Measurements from ENCODE around the gene FRYL. TPM values are rescaled to one million over a fixed set of nuclear protein-coding genes. Genes with fewer than 3 reads are reported as not detected.

FRYL gene
- total and polyA plus RNA-seq, 2 of the 13 experiments (the other 11 are each of a cell fraction or from before 2014, with no cell fraction given): 9.7 to 19.6 TPM

DNA sequence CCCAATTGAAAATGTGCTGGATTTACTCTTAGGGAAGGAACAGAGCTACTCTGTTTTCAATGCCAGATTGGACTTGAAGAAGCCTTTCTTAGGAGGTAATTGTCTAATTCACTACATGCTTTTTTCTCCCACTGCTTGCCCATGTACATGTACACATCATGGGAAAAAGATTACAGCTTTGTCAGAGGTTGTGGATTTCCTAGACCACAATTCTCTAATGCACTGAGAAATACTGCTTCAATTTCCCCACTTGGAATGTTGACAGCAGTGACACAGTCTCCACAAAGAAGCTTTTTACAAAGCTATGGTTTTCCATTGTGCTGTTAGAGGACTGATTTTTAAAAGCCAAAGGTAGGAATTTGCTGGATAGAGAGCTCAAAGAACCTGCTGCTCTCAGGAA lies 270.5 kb downstream of the FRYL start:
- FAIRE-seq: no peak
- CTCF ChIA-PET (ENCODE audit: low intra/inter-chr PET ratio, low total read pairs): no interaction called here

More for the DNA sequence above, 270.5 kb downstream of the FRYL start:
- ATAC-seq (no peak), DNase-seq (ENCODE audit: low spot score) (no peak)
- Histone ChIP-seq H3K79me2 (ENCODE audit: insufficient read depth, low read length) (no peaks in the 10 kb centered on the region), H3K4me3 (replicated peaks in 1 of 3; ENCODE audit: insufficient read depth in 1 of 3, low read depth in 2 of 3, low read length in 3 of 3) (no peak overlapping the region), H3K9ac (ENCODE audit: insufficient read depth, low read depth, low read length) (no peak overlapping the region), H3K9me3 (ENCODE audit: low read length) (no peaks in the 10 kb centered on the region), H3K27ac (ENCODE audit: extremely low read length, insufficient read depth, low read length) (no peak overlapping the region), H3K4me1 (ENCODE audit: insufficient read depth, low read length) (no peaks in the 10 kb centered on the region), H2AFZ (ENCODE audit: low read length) (no peak overlapping the region), H3K4me2 (ENCODE audit: low read depth, low read length) (no peak overlapping the region), H3K36me3 (replicated peaks in 1 of 2; ENCODE audit: control insufficient read depth in 1 of 2, insufficient read depth in 2 of 2, low read length in 2 of 2) (peaks cover 3 to 38% of the 10 kb centered on the region in 2 experiments), H4K20me1 (ENCODE audit: insufficient read depth, low read length) (no peaks in the 10 kb centered on the region), H3K27me3 (ENCODE audit: control insufficient read depth in 1 of 2, insufficient read depth in 2 of 2, low read length in 2 of 2) (no peaks in the 10 kb centered on the region)
- POLR2A ChIA-PET: no interaction called here
- TF ChIP-seq, protein P1, sequence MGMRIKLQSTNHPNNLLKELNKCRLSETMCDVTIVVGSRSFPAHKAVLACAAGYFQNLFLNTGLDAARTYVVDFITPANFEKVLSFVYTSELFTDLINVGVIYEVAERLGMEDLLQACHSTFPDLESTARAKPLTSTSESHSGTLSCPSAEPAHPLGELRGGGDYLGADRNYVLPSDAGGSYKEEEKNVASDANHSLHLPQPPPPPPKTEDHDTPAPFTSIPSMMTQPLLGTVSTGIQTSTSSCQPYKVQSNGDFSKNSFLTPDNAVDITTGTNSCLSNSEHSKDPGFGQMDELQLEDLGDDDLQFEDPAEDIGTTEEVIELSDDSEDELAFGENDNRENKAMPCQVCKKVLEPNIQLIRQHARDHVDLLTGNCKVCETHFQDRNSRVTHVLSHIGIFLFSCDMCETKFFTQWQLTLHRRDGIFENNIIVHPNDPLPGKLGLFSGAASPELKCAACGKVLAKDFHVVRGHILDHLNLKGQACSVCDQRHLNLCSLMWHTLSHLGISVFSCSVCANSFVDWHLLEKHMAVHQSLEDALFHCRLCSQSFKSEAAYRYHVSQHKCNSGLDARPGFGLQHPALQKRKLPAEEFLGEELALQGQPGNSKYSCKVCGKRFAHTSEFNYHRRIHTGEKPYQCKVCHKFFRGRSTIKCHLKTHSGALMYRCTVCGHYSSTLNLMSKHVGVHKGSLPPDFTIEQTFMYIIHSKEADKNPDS (CRISPR knock-in tag; IDR thresholded peaks at IDR 0.05): no peak
- TF ChIP-seq, protein P2, sequence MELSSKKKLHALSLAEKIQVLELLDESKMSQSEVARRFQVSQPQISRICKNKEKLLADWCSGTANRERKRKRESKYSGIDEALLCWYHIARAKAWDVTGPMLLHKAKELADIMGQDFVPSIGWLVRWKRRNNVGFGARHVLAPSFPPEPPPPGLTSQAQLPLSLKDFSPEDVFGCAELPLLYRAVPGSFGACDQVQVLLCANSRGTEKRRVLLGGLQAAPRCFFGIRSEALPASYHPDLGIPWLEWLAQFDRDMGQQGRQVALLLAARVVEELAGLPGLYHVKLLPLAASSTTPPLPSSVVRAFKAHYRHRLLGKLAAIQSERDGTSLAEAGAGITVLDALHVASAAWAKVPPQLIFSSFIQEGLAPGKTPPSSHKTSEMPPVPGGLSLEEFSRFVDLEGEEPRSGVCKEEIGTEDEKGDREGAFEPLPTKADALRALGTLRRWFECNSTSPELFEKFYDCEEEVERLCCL (CRISPR knock-in tag; IDR thresholded peaks at IDR 0.05; ENCODE audit: borderline replicate concordance): no peak
- TF ChIP-seq ZNF746 (CRISPR knock-in tag; IDR thresholded peaks at IDR 0.05) (no peak), ZNF572 (CRISPR knock-in tag; IDR thresholded peaks at IDR 0.05) (no peak), MEF2D (CRISPR knock-in tag; IDR thresholded peaks at IDR 0.05) (no peak), CBFB (CRISPR knock-in tag; IDR thresholded peaks at IDR 0.05) (no peak), ZNF792 (CRISPR knock-in tag; IDR thresholded peaks at IDR 0.05) (no peak), ZNF143 (CRISPR knock-in tag; IDR thresholded peaks at IDR 0.05) (no peak), SUZ12 (IDR thresholded peaks at IDR 0.05; ENCODE audit: low read depth, low read length) (no peak), ATM (IDR thresholded peaks at IDR 0.05; ENCODE audit: borderline replicate concordance) (no peak), IKZF4 (CRISPR knock-in tag; IDR thresholded peaks at IDR 0.05; ENCODE audit: borderline replicate concordance, low read depth, not compliant biosample characterization) (no peak)
- TF ChIP-seq, protein P3, sequence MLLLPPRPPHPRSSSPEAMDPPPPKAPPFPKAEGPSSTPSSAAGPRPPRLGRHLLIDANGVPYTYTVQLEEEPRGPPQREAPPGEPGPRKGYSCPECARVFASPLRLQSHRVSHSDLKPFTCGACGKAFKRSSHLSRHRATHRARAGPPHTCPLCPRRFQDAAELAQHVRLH (CRISPR knock-in tag; IDR thresholded peaks at IDR 0.05; ENCODE audit: borderline replicate concordance, low read depth): no peak
- TF ChIP-seq, protein P4, sequence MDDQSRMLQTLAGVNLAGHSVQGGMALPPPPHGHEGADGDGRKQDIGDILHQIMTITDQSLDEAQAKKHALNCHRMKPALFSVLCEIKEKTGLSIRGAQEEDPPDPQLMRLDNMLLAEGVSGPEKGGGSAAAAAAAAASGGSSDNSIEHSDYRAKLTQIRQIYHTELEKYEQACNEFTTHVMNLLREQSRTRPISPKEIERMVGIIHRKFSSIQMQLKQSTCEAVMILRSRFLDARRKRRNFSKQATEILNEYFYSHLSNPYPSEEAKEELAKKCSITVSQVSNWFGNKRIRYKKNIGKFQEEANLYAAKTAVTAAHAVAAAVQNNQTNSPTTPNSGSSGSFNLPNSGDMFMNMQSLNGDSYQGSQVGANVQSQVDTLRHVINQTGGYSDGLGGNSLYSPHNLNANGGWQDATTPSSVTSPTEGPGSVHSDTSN (CRISPR knock-in tag; IDR thresholded peaks at IDR 0.05; ENCODE audit: borderline replicate concordance): no peak
- TF ChIP-seq, protein P5, sequence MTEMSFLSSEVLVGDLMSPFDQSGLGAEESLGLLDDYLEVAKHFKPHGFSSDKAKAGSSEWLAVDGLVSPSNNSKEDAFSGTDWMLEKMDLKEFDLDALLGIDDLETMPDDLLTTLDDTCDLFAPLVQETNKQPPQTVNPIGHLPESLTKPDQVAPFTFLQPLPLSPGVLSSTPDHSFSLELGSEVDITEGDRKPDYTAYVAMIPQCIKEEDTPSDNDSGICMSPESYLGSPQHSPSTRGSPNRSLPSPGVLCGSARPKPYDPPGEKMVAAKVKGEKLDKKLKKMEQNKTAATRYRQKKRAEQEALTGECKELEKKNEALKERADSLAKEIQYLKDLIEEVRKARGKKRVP (CRISPR knock-in tag; IDR thresholded peaks at IDR 0.05): no peak
- TF ChIP-seq, protein P6, sequence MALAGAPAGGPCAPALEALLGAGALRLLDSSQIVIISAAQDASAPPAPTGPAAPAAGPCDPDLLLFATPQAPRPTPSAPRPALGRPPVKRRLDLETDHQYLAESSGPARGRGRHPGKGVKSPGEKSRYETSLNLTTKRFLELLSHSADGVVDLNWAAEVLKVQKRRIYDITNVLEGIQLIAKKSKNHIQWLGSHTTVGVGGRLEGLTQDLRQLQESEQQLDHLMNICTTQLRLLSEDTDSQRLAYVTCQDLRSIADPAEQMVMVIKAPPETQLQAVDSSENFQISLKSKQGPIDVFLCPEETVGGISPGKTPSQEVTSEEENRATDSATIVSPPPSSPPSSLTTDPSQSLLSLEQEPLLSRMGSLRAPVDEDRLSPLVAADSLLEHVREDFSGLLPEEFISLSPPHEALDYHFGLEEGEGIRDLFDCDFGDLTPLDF (CRISPR knock-in tag; IDR thresholded peaks at IDR 0.05): no peak
- no TSS peak for BruUV-seq (replicated peaks)
- intact Hi-C loops (cut with micrococcal nuclease; ENCODE audit: unreplicated experiment): no loop called here
- in situ Hi-C loops (cut with HindIII; ENCODE audit: extremely low pct_ligation_motif_present, low pct_unique_long_range_greater_than_20kb): no loop called here

Measured in HepG2 (cell line).